ENCODE measurements around the gene WT1.

WT1 gene

GRCh38 chr11:32420937-32421901 lies 14.1 kb downstream of the WT1 start:
- DNase-seq, result no peak

DNA sequence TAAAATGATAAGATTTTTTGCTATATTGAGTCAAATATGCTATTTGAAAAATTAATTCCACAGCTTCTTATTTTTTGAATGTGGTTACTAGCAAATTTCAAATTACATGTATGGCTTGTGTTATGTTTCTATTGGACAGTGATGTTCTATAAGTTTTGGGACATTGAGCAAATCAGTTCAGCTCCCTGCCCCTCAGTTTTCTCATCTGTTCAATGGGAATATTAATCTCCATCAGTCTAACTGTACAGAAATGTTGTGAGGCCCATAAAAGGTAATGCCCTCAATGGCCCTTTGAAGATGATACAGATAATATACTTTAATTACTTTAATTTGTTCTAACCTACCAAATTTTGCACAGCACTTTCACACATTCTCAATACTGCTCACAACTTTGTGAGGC lies 15.2 kb downstream of the WT1 start:
- DNase-seq, result no peak

GRCh38 chr11:32418836-32419235 lies 16.5 kb downstream of the WT1 start:
- DNase-seq, result no peak

DNA sequence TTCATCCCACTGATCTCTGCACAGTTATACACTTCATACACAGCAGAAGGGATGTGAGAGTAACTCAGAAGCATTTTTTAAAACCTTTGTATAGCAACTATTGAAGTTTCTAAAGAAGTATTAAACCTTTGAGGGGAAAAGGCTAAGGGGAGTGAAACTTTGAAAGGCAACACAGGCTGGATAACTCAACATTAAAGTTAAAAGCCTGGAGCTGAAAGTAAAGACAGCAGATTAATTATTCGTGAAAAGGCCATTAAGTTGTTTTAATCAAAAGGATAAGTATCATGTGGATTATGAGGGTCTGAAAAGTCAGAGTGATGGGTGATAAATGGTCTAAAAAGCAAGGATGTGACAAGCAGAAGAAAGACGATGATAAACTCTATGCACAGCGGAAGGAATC lies 17.5 kb downstream of the WT1 start:
- no peak for DNase-seq

DNA sequence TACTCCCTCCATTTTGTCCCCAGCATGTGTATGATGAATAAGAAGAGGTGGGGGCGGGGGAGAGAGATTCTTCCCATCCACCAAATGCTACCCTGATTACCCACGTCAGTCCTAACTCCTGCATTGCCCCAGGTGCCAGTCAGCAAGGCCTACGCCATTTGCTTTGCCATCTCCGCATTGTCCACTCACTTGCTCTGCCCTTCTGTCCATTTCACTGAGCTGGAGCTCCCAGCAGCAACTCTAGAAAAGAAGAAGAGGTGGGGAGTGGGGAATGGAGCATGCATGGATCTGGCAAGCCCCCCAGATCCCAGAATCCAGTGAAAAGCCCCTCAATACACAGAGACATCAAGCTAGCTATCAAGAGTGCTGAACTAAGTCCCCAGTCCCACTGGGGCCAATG lies 19.0 kb downstream of the WT1 start:
- DNase-seq, result no peak

GRCh38 chr11:32414925-32415324 lies 20.4 kb downstream of the WT1 start:
- no peak for DNase-seq

DNA sequence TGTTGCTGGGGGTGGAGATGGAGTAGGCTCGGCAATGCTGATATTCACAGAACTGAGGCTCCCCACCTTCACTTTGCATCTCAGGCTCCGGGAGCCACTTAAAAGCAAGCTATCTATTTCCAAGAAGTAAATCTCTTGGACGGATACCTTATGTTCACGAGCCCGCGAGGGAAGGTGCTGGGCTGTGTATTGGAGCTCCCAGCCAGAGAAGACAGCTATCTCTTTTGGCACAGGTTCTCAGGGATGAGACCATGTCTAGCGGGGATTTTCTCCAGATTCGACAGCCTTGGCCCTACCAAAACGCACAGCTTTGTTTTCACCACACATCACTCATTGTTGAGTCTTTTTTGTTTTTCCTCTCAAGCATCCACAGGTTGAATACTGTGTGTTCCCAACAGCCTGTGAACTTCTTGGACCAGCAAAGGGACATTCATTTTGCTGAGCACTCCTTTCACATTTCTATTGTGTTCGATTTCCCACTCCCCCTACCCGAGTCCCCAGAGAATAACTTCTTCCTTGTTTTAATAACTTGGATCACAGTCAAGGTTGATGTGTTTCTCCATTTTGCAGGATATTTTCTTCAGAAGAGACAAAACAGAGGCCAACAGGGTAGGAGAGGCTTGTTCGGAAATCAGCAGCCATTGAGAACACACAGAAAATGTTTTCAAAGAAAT lies 23.3 kb downstream of the WT1 start:
- no peak for DNase-seq

GRCh38 chr11:32405592-32405991 lies 29.7 kb downstream of the WT1 start:
- DNase-seq, result no peak

GRCh38 chr11:32402836-32403235 lies 32.5 kb downstream of the WT1 start:
- DNase-seq, result no peak

- DNase-seq, result no peak
Observed at GRCh38 chr11:32400670-32401369, 34.5 kb downstream of the WT1 start.

GRCh38 chr11:32400196-32400595 lies 35.1 kb downstream of the WT1 start:
- no peak for DNase-seq

DNA sequence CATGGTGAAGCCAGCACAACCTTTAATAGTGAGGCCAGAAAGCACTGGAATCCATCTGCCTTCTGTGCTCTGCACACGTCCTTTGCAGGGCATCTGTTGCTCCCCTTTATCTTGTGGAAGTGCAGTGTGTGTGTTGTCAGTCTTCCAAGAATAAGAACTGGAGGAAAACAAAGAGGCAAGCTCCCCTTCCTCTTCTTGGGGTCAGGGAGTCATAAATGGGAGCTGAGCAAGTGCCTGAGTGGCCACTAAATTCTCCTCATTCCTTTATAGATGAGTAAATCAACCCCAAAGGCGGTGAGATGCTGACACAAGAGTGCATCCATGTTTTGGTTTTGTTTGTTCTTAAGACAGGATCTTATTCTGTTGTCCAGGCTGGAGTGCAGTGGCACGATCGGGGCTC lies 38.3 kb downstream of the WT1 start:
- DNase-seq, result no peak

DNA sequence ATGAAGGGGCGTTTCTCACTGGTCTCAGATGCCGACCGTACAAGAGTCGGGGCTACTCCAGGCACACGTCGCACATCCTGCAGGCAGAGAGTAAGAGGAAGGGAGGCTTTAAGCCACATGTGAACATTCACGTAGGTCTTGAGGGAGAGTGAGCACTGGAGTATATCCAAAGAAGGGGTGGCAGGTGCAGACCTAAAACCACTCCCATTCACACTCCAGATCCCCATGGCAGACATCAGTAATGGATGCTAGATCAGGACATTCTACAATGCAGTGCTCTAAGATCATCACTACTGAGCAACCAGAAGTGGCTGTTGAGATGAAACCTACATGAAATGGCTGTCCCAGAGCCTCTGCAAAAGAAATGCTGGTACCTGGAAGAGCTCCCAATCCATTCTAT lies 39.0 kb downstream of the WT1 start:
- no peak for DNase-seq

- no peak for DNase-seq
Observed at GRCh38 chr11:32395127-32395526, 40.2 kb downstream of the WT1 start.

DNA sequence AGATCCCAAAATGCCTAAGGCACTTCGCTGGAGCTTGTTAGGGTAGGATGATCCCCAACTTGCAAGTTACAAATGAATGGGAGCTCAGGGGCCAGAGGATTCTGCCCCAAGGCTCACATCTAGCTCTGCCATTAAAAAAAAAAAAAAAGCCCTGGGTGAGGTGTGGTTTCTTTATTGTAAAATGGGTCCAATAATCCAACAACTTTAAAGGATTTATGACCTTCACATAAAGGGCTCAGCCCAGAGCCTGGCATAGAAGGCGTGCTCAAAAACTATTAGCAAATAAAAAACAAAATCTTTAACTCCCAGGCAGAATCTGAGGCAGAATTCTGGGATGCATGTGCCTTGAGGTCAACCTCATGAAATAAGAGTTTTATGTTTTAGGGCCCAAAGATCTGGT lies 42.5 kb downstream of the WT1 start:
- no peak for DNase-seq

GRCh38 chr11:32391956-32392553 lies 43.3 kb downstream of the WT1 start:
- no peak for DNase-seq

- no peak for DNase-seq
Observed at GRCh38 chr11:32391479-32391878, 43.9 kb downstream of the WT1 start.

DNA sequence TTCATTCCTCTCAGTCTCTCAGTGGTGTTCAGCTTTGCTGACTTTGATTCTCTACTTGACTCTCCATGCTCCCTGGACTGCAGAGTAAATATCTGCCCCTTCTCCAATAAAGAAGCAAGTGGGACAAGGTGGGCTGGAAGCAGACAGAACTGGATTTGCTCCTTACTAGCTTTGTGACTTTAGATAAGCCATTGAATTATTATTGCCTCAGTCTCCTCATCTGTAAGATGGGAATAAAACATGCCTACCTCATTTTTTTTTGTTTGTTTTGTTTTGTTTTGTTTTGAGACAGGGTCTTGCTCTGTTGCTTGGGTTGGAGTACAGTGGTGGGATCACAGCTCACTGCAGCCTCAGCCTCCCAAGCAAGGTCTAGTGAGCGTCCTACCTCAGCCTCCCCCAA lies 44.6 kb downstream of the WT1 start:
- DNase-seq, result no peak

DNA sequence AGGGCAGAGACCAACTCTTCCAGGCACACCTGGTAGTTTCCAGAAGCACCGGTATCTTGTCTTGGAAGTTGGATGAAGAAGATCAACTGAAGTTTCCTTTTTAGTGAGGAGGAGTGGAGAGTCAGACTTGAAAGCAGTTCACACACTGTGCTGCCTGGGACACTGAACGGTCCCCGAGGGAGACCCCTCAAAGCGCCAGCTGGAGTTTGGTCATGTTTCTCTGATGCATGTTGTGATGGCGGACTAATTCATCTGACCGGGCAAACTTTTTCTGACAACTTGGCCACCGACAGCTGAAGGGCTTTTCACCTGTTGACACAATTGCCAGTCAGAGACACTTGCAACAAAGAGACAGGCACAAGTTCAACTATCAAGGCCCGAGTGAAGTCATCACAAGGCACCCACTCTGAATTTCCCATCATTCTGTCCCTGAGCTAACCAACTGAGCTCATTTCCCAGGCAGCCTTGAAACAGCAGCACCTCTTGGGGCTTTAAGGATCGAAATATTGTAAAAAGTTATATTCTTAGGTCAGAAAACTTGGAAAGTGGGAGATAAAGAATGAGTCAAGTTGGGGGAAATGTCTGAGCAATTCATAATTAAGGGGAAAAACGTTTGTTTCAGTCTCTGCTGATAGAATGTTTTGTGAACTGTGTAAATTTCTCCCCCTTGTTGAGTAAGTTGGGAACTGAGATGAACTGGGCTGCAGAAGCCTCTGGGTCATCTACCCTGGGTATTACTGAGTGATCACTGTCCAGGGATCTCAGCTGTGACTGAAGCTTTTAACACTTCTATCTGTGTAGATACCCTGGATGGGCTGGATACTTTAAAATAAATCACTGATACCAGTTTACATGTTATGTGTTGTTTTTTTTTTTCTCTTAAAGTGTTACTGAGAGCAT lies 46.2 kb downstream of the WT1 start:
- DNase-seq, result no peak

- no peak for DNase-seq
Observed at GRCh38 chr11:32388365-32388764, 47.0 kb downstream of the WT1 start.

DNA sequence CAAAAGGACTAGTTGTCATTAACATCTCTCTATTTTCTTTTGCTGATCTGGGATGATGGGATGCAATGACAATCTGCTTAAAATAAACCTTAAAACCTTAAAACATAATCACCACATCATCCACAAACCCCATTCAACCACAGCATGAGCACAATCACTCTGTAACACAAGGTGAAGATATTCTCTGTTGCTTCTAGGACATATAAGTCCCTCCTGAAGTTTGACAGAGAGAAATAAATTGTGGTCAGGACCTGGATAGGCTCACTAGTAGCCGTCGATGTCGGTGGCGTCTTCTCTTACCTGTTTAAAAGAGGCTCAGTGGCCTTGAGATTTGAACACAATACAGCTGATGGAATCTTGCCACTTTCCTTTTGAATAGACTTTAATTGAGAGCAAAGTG lies 47.9 kb downstream of the WT1 start:
- no peak for DNase-seq

GRCh38 chr11:32386770-32387377 lies 48.5 kb downstream of the WT1 start:
- DNase-seq, result no peak
